ENCODE results near the gene SPECC1. TPM values are rescaled to one million over a fixed set of nuclear protein-coding genes. Genes with fewer than 3 reads are reported as not detected.

SPECC1 gene
- total and polyA plus RNA-seq, 2 of the 13 experiments (the other 11 are each of a cell fraction or from before 2014, with no cell fraction given) = 2.3 to 6.9 TPM

GRCh38 chr17:19977293-19978208, 31.6 kb upstream of the SPECC1 start, which contains the start of gene AKAP10 (continued):
- TF ChIP-seq ASH2L (IDR thresholded peaks at IDR 0.05; ENCODE audit: insufficient read length, low read depth, low read length) (peak; percentile 76), HNRNPL (IDR thresholded peaks at IDR 0.05; ENCODE audit: low read depth, low read length) (no peak), CENPT (CRISPR knock-in tag; IDR thresholded peaks at IDR 0.05; ENCODE audit: low read depth) (no peak), TBL1XR1 (IDR thresholded peaks at IDR 0.05; ENCODE audit: borderline replicate concordance, low read length, partially characterized antibody) (no peak), IRF1 (CRISPR knock-in tag; IDR thresholded peaks at IDR 0.05; ENCODE audit: low read depth) (no peak), RBM39 (IDR thresholded peaks at IDR 0.05; ENCODE audit: low read depth, low read length, poor library complexity, severe bottlenecking) (peak; percentile 92), ZHX1 (CRISPR knock-in tag; IDR thresholded peaks at IDR 0.05; ENCODE audit: low read depth) (no peak), SCMH1 (CRISPR knock-in tag; IDR thresholded peaks at IDR 0.05; ENCODE audit: borderline replicate concordance) (no peak), USF2 (IDR thresholded peaks at IDR 0.05; ENCODE audit: low read depth, low read length) (peak; percentile 82), USF2 (CRISPR knock-in tag; IDR thresholded peaks at IDR 0.05; ENCODE audit: borderline replicate concordance) (peak; percentile 95; the same call in 1 of the 2 replicates), ZNF276 (CRISPR knock-in tag; IDR thresholded peaks at IDR 0.05; ENCODE audit: low read depth) (peak; percentile 76; the same call in 1 of the 2 replicates), ZNF672 (CRISPR knock-in tag; IDR thresholded peaks at IDR 0.05) (no peak), YEATS4 (CRISPR knock-in tag; IDR thresholded peaks at IDR 0.05; ENCODE audit: borderline replicate concordance) (peak; percentile 89), ZNF609 (CRISPR knock-in tag; IDR thresholded peaks at IDR 0.05; ENCODE audit: borderline replicate concordance) (peak; percentile 82)
